GM18858 (cell line): Measurements from ENCODE around the gene SMOC2.
"Not testable (repeated sequence)": the region's sequence is repeated elsewhere in the genome, so short reads cannot be mapped to it uniquely, and the experiment has no call there.

Experiments used
- ATAC-seq: cut with Tn5 transposase; IDR thresholded peaks from one replicate; pipeline ENCODE4 v1.9.1; 2021; ENCODE audit not compliant: unreplicated experiment

SMOC2 gene

DNA sequence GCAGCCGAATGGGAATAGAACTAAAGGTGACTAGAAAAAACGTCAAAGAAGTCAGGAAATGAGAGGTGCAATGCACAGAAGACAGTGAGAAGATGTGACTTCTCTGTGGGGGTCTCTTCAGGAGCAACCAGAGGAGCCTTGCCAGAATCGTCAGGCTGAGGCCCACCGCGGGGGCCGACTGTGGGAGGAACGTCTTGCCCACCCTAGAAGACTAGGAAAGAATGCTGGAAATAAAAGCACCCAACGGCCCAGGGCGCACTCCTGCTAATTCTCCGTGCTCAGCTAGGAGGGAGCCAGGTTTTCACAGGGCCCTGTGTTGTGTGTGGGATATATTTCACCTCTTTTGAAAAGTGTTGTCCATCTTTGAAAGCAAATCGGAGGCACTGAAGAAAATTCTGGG lies 129.2 kb downstream of the SMOC2 start:
- ATAC-seq = no peak

DNA sequence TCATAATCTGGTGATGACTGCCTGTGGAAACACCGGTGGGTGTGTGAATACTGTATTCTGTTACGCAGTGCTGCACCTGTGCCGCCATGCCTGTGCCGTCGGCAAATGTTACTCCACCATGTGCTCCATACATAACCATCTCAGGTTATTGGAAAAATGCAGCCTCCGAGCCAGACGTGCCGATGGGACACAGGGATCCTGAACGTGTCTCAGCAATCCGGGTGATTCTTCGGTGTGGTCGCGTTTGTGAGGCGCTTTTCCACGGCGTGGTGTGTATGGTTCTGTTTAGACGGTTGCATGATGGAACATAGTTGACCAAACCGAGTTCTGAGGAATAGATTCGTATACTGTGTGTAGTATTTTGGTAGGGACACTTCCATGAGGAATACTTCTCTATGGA lies 130.3 kb downstream of the SMOC2 start:
- no peak for ATAC-seq

DNA sequence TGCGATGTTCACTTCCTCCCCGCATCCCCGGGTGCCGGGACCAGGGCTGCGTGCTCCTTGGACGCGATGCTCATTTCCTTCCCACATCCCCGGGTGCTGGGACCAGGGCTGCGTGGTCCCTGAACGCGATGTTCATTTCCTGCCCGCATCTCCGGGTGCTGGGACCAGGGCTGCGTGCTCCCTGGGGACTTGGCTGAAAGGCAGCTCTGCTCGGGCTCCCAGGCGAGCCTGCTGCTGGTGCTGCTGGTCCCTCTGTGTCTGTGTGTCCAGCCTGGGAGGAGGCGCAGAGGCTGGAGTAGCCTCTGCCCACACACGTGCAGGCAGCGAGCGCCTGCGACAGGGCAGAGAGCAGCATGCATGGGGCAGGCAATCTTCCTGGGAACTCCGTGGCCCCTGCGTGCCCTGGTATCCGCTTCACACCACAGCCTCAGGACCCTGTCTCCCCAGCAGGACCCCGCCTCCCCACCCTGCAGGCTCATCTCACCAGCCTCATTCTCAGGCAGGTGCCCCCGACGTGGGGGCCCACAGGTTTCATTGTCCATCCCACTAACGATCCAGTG lies 132.4 kb downstream of the SMOC2 start:
- ATAC-seq = not testable (repeated sequence)

DNA sequence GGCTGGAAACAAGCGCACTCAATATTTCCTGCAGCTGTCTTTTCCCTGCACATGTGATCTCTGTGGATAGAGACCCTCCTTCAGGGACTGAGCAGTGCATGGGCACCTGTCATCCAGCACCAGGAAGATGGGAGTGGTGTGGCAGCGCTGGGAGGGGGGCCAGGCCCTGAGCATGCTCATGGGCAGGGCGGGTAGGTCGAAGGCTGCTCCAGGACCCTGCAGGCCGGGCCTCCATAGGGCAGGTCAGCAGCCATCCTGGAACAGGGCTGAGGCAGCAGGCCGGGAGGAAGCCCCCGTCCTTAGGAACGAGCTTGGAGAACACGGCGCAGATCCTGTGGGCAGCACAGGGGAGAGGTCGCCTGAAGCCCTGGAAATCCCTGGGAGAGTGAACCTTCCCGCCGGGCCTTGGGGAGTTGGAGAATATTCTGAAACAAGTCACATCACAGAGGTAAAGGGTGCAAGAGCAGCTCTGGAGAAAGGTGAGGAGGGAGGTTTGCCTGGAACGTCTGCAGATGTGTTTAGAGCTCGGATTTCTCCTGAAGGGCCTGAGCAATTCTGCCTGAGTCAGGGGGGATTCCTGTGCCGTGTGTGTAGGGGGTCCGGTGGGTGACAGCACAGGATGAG lies 133.2 kb downstream of the SMOC2 start:
- no peak for ATAC-seq

DNA sequence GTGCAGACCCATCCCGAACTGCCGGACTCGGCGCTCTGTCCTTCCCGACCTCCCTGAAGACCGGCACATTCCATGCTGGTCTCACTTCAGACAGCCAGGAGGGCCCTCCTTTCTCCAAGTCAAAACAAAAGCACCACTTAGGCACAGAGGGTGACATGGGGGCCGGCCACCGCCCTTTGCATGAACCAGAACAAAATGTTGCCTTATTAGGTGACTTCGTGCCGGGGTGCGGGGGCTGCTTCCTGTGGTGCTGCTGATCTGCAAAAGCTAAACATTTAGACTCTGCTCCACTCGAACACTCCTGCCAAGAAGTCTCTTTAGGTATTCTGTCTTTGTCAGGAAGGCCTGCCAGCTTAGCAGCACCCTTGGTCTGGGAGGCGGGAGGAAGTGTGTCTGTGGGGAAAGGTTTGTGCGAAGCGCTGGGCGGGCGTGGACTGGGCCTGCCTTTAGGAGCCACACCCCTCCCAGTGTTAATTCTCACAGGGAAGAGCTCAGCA lies 133.8 kb downstream of the SMOC2 start:
- ATAC-seq = no peak

DNA sequence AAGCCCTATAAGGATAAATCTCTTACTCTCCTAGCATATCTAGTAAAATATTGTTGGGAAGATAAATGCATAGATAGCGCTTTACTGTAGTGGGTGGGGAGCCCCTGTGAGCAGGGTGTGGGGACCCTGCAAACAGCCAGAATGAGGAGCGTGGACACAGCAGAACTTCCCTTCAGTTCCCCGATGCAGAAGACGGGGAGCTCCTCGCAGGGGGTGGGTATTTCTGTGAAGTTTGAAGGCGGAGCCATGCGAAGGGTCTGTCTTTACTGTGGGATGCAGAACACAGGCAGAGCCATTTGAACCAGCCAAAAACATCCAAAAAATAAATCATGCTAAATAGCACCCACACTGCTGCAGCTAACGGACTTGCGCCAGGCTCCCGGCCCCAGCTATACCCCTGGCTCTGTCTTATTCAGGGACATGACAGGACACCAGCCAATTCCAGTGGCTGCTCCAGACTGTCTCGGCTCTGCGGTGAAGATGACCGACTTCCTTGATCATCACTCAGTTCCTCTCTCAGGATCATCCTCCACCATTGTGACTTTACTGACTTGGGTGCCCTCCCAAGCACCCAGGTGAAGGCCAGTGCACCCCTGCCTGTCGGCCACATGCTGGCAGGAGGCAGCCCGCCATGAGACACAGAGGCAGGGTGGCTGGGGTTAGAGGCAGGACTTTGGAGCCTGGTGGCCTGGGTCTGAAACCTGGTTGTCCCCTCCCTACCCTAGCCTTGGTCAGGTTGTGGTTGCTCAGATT lies 134.5 kb downstream of the SMOC2 start:
- no peak for ATAC-seq

DNA sequence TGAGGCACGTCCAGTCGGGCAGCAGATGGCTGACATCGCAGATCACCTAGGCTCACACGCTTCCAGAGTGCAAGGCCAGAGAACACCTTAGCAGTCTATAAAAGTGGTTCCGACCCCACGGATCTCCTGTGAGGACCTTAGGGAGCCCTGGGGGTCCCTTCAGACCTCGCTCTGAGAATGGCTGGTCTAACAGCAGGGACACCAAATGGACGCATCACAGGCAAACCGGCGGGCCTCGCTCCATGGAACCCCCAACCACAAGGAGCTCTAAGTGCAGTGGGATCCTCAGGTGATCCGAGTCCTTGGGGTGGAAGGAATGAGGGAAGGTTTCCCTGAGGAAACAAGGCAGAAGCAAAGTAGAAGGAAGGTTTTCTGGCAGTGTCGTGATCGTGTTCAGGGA lies 135.4 kb downstream of the SMOC2 start:
- ATAC-seq = no peak

DNA sequence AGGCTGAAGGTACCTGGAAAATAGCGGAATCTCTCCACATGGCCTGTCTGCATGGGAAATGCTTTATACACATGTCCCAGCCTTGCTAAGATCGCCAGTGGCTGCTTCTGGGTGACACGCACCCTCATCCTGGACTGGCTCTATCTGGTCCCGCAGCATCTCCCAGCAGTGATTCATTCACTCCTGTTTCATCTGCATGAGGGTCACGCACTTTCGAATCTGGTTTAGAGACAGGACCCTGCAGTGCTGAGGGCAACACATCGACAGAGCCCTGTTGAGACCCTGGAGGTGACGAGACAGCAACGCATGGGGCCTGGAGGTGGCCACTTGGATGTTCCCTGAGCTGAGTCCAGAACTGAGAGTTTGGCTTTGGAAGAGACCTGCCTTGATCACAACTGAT lies 136.5 kb downstream of the SMOC2 start:
- no peak for ATAC-seq

DNA sequence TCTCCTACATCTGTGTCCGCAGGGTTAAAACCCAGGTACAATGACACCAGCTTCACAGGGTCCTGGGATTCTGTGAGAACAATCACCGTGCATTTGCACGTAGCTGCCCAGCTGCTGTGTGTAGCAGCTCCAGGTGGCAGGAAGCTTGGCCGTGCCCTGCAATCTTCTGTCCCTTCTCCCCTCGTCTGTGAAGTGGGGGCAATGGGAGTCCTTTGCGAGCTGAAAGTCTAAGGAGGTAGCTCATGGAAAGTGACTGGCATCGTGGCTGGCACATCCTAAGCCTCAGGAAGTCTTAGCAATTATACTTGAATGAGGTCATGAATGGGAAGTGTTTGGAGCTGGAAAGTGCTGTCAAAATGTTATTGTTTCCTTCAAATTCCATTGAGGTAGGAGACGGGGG lies 137.1 kb downstream of the SMOC2 start:
- ATAC-seq = no peak

DNA sequence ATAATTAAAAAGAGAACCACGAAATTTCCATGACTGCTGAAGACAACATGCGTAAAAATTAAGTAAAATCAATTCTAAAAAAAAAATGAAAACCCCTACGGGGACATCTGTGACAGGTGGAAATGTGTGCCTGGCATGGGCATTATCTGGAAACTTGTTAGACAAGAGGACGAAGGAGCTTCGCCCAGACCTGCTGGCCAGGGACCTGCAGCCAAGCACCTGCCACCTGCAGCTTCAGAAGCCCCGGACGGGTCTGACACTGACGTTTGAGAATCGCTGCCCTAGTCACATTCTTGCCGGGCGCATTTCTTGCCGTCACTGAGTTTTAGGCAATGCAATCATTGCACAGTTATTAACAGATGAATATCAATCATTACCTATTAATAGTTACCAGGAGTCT lies 140.3 kb downstream of the SMOC2 start:
- no peak for ATAC-seq

DNA sequence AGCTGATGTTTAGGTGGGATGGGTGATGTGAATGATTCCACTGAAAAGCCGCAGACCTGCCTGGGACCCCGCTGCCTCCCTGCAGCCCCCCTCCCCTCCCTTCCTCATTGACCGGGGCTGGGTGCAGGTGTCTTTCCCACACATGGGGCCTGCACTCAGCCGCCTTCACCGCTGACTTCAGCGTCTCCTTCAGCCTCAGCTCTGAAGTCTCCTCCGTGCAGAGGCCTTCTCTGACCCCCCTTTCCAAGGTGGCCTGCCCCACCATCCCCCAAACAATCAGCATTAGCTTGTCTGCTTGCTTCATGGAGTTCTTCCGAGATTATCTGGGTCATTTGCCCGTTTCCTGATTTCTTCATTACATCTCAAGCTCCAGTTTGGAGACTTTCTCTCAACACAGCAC lies 140.7 kb downstream of the SMOC2 start:
- ATAC-seq = no peak

DNA sequence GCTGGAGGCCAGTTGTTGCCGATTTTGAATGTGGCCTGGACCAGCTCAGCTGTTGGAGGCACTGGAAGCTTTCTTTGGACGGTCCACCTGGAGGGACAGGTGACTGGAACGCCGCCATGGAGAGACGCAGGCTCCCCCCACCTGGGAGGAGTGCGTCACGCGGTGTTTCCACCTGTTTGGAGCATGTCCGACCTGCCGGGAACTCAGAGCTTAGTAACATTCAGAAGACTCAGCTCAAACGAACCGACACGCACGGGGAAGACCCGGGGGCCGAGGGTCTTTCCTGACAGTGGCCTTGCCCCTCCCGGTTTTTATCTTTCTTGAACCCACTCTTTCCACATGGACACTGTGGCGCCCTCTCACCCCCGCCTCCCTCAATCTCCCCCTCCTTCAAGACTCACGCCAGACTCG lies 141.6 kb downstream of the SMOC2 start:
- no peak for ATAC-seq

DNA sequence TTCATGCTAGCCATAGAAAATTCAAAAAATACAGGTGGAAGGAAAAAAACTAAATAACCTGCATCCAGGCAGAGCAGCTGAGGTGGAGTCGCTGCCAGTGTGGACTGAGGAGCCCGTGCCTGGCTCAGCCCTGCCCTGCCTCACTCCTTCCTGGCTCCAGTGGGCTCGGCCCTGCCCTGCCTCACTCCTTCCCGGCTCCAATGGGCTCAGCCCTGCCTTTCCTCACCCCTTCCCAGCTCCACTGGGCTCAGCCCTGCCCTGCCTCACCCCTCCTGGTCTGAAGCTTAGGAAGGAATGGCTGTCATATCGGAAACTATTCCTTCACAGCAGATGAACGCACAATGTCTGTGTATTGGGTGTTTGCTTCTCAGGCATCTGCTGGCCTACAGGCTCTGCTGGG lies 142.1 kb downstream of the SMOC2 start:
- no peak for ATAC-seq

DNA sequence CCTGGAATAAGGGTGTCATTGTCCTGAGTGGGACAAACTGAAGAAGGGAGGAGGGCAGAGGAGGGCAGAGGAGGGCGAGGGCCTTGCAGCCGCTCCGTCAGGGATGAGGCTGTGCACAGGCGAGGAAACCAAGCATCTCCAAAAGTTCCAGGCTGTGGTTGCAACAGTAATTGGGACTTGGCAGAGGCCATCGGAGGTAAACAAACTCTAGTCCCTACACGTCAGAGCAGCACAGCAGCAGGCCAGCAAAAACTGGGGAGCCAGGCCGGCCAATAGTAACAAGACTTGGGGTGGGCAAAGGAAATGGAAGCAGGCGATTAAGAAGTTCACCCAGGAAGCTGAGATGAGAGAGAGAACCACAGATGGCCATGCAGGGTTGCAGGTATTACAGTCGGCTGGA lies 142.8 kb downstream of the SMOC2 start:
- ATAC-seq = no peak

DNA sequence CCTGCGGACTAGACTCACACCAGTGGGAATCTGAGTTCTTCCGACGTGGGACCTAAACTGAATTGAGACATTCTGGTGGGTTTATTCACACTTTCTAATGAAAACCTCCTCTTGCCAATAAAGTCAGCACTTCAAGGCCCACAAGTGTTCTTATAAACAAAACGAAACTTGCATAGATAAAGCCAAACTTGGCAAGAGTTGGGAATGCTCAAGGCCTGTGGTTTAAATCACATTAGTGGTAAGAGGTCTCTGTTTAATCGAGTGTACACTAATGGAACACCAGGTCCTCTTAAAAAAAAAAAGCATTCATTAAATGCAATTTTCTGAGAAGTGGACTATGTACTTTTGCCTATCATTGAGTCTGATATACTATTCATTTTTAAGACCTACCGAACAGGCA lies 143.3 kb downstream of the SMOC2 start:
- no peak for ATAC-seq

DNA sequence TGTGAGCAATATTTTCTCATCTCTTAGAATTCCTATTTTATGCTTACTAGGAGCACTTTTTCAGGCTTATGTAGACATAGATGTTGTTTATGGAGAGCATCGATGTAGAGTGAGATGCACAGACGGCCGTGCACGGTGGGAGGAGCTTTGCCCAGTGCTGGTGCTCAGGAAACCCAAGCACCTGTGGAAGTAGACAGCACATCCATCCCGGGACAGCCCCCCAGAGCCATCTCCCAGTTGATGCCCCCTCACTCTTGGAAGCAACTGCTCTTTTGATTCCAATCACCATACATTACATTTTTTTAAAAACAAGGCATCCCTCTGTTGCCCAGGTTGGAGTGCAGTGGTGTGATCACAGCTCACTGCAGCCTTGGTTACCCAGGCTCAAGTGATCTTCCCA lies 143.7 kb downstream of the SMOC2 start:
- no peak for ATAC-seq

DNA sequence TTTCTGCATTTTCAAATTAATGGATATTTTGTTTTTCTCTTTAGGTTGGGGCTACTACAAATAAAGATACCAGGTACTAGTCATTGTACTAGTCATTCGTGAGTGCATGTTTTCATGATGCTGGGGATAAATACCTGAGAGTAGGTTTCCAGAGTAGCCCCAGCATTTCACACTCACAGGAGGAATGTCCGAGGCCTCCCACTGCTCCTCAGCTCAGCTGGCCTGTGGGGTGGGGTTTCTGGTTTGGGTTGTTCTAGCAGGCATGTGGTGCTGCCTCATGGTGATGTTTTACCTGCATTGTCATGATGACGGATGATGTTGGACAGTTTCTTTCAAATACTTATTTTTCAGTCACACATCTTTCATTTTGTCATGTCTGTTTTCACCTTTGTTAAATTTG lies 144.5 kb downstream of the SMOC2 start:
- ATAC-seq = no peak

DNA sequence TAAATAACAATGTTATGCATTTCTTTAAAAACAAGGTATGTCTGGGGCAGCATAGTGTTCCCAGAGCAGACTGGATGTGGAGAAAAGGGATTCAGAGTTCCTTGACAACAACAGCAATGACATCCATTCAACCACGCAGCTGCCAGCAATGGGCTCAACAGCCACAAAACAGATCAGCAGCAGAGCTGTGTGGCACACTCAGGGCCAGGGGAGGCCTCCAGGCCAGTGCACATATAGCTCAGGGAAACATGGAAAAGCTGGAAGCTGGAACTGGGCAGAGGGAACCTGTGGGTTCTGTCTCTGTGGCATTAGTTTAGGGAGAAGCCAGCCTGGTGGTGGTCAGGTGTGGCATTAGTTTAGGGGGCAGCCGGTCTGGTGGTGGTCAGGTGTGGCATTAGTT lies 148.3 kb downstream of the SMOC2 start:
- no peak for ATAC-seq

DNA sequence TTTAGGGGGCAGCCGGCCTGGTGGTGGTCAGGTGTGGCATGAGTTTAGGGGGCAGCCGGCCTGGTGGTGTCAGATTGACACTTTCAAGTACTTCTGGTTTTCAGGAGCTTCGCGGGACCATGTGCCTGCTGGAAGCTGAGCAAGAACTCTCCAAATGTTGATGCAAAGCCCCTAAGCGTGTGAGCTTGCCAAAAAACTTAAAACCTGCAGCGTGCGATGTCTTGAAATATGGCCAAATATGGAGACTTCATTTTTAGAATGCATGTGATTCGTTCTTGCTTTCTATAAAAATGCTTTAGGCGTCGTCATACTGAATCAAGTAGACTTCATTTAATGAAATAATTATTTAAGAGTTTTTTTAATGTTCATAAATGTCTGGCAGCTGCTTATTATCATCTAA lies 149.4 kb downstream of the SMOC2 start:
- ATAC-seq = no peak

DNA sequence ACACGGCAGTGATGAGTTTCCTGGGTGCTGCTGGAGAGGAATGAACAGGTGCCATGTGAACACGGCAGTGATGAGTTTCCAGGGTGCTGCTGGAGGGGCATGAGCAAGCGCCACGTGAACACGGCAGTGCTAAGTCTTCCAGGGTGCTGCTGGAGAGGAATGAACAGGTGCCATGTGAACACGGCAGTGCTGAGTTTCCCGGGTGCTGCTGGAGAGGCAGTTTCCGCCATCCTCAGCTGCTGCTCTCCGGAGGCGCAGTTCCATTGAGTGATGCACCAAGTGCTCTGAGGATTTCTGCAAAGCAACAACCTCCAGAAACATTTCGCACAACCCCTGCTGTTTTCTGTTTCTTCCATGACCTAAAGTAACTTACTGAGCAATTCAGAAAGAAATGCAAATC lies 155.4 kb downstream of the SMOC2 start:
- no peak for ATAC-seq

DNA sequence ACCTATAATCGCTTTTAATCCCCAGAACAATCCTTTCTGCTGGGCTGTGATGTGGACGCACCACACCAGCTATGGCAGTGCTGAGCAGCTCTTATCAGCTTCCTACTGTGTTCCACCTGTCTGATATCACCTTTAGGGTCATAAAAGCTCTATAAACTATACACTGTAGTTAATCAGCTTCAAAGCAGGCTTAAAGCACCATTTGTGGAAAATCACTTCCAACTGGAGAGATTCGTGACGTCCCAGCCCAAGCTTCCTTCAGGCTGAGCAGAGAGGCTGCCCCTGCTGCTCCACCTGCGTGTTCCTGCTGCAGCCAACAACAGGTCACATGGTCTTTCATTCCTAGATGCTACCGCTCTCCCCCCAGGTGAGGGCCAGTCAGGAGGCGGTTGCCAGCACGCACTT lies 156.5 kb downstream of the SMOC2 start:
- ATAC-seq = no peak
